ENCODE measurements around the gene KIF5A. TPM values are rescaled to one million over a fixed set of nuclear protein-coding genes. Genes with fewer than 3 reads are reported as not detected.

KIF5A gene
- total RNA-seq, 1 experiment from 2014 or later, result 3.0 TPM

GRCh38 chr12:57606399-57606798 is 56.6 kb downstream of the KIF5A start:
- Histone ChIP-seq H3K27ac (ENCODE audit: low read length) (no peak overlapping the region), H3K4me1 (ENCODE audit: control insufficient read depth, insufficient read depth, low read length) (peaks cover 22% of the 10 kb centered on the region), H3K27me3 (ENCODE audit: control insufficient read depth, insufficient read depth, low read length) (no peaks in the 10 kb centered on the region), H3K36me3 (ENCODE audit: control insufficient read depth, insufficient read depth, low read length) (no peaks in the 10 kb centered on the region), H3K4me3 (ENCODE audit: low read depth in 2 of 2, low read length in 2 of 2) (no peak overlapping the region), H3K9me3 (ENCODE audit: control insufficient read depth, insufficient read depth, low read depth, low read length) (no peaks in the 10 kb centered on the region)
- no peak for DNase-seq (ENCODE audit: low read depth, low spot score)
- ChIA-PET CTCF (no interaction called here), POLR2A (interaction anchor here (0.6 kb wide), 2 partner anchors 15 to 174 kb away, joined by 5 to 6 read pairs; no protein-coding TSS in a partner anchor)
- TF ChIP-seq REST (IDR thresholded peaks at IDR 0.05; ENCODE audit: insufficient read depth in 1 of 2, low read depth in 2 of 2, low read length in 1 of 2) (no peak), TCF7L2 (IDR thresholded peaks at IDR 0.05; ENCODE audit: low read depth, low read length) (no peak), CTCF (IDR thresholded peaks at IDR 0.05) (no peak), POLR2AphosphoS5 (IDR thresholded peaks at IDR 0.05; ENCODE audit: low read depth, low read length) (no peak), SIN3A (IDR thresholded peaks at IDR 0.05; ENCODE audit: borderline replicate concordance, insufficient read depth, low read depth, low read length) (no peak)
- intact Hi-C loops (cut with micrococcal nuclease; ENCODE audit: unreplicated experiment), result no loop called here
- in situ Hi-C loops (cut with HindIII; ENCODE audit: low pct_unique_long_range_greater_than_20kb, low sequenced_read_pairs), result no loop called here
- no TSS peak for BruUV-seq (replicated peaks)
- no peak for ATAC-seq

- no peaks in the 10 kb centered on the region for H3K27me3 ChIP-seq (ENCODE audit: control insufficient read depth, insufficient read depth, low read length)
- H3K27ac ChIP-seq (ENCODE audit: low read length), result no peak overlapping the region
- no peak for DNase-seq (ENCODE audit: low read depth, low spot score)
- H3K4me1 ChIP-seq (ENCODE audit: control insufficient read depth, insufficient read depth, low read length), result peaks cover 22% of the 10 kb centered on the region
- H3K36me3 ChIP-seq (ENCODE audit: control insufficient read depth, insufficient read depth, low read length), result no peaks in the 10 kb centered on the region
- in situ Hi-C loops (cut with HindIII; ENCODE audit: low pct_unique_long_range_greater_than_20kb, low sequenced_read_pairs) (no loop called here), intact Hi-C loops (cut with micrococcal nuclease; ENCODE audit: unreplicated experiment) (no loop called here)
- BruUV-seq (replicated peaks), result TSS peak; percentile 75
- H3K9me3 ChIP-seq (ENCODE audit: control insufficient read depth, insufficient read depth, low read depth, low read length), result no peaks in the 10 kb centered on the region
- ChIA-PET POLR2A (interaction anchor here (0.6 kb wide), 1 partner anchor 175 kb away, joined by 5 read pairs; no protein-coding TSS in a partner anchor), CTCF (no interaction called here)
- no peak overlapping the region for H3K4me3 ChIP-seq (ENCODE audit: low read depth in 2 of 2, low read length in 2 of 2)
- TF ChIP-seq CTCF (IDR thresholded peaks at IDR 0.05) (no peak), SIN3A (IDR thresholded peaks at IDR 0.05; ENCODE audit: borderline replicate concordance, insufficient read depth, low read depth, low read length) (no peak), POLR2AphosphoS5 (IDR thresholded peaks at IDR 0.05; ENCODE audit: low read depth, low read length) (no peak), REST (IDR thresholded peaks at IDR 0.05; ENCODE audit: insufficient read depth in 1 of 2, low read depth in 2 of 2, low read length in 1 of 2) (no peak), TCF7L2 (IDR thresholded peaks at IDR 0.05; ENCODE audit: low read depth, low read length) (no peak)
- no peak for ATAC-seq
Observed at GRCh38 chr12:57606821-57607220, 57.0 kb downstream of the KIF5A start.
